ENCODE measurements around the gene ZNF652.
"Not testable (repeated sequence)": the region's sequence is repeated elsewhere in the genome, so short reads cannot be mapped to it uniquely, and the experiment has no call there.

Gene ZNF652

GRCh38 chr17:49280061-49280460, 82.0 kb downstream of the ZNF652 start:
- DNase-seq (ENCODE audit: low read depth): no peak

DNA sequence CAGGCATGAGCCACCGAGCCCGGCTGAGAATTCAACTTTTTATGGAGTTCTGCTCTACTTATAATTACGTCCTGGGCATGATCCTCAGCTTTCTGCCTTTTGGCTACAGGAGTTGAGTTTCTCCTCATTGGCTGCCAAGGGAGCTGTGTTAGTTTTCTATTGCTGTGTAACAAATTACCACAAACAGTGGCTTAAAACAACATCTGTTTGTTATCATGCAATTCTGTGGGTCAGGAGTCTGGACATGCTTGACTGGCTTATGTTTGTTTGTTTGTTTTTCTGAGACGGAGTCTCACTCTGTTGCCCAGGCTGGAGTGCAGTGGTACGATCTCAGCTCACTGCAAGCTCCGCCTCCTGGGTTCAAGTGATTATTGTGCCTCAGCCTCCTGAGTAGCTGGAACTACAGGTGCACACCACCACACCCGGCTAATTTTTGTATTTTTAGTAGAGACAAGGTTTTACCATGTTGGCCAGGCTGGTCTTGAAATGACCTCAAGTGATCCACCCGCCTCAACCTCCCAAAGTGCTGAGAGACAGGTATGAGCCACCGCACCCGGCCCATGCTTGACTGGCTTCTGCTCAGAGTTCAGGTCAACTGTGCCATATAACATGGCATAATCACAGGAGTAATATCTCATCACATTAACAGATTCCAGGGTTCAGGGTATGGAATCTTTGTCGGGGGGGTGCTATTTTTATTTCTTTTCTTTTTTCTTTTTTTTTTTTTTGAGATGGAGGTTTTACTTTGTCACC, 82.6 kb downstream of the ZNF652 start:
- H3K9ac ChIP-seq (ENCODE audit: low read length); H3K27me3 ChIP-seq (replicated peaks; ENCODE audit: control insufficient read depth, insufficient read depth, low read length); H3K4me1 ChIP-seq (ENCODE audit: control insufficient read depth, insufficient read depth, low read length); H3K4me3 ChIP-seq (ENCODE audit: low read length); H3K9me3 ChIP-seq (ENCODE audit: control insufficient read depth, low read length); H3K36me3 ChIP-seq (ENCODE audit: control insufficient read depth, insufficient read depth, low read length, severe bottlenecking): not testable (repeated sequence)
- DNase-seq (ENCODE audit: low read depth): peak; percentile 31

More at GRCh38 chr17:49280061-49280460, 82.0 kb downstream of the ZNF652 start:
- no peaks in the 10 kb centered on the region for H3K4me1 ChIP-seq (ENCODE audit: control insufficient read depth, insufficient read depth, low read length)
- H3K27me3 ChIP-seq (replicated peaks; ENCODE audit: control insufficient read depth, insufficient read depth, low read length): peaks cover 2% of the 10 kb centered on the region
- no peak overlapping the region for H3K9ac ChIP-seq (ENCODE audit: low read length)
- no peaks in the 10 kb centered on the region for H3K36me3 ChIP-seq (ENCODE audit: control insufficient read depth, insufficient read depth, low read length, severe bottlenecking)
- H3K4me3 ChIP-seq (ENCODE audit: low read length): no peak overlapping the region
- peaks cover 7% of the 10 kb centered on the region for H3K9me3 ChIP-seq (ENCODE audit: control insufficient read depth, low read length)

- Histone ChIP-seq H3K9ac (ENCODE audit: low read length) (no peak overlapping the region), H3K36me3 (ENCODE audit: control insufficient read depth, insufficient read depth, low read length, severe bottlenecking) (no peaks in the 10 kb centered on the region)
- DNase-seq (ENCODE audit: low read depth): no peak
Observed at GRCh38 chr17:49278076-49278475, 84.0 kb downstream of the ZNF652 start.

GRCh38 chr17:49277638-49278037, 84.4 kb downstream of the ZNF652 start:
- Histone ChIP-seq H3K27me3 (replicated peaks; ENCODE audit: control insufficient read depth, insufficient read depth, low read length) (peaks cover 2% of the 10 kb centered on the region), H3K4me1 (ENCODE audit: control insufficient read depth, insufficient read depth, low read length) (no peaks in the 10 kb centered on the region), H3K36me3 (ENCODE audit: control insufficient read depth, insufficient read depth, low read length, severe bottlenecking) (no peaks in the 10 kb centered on the region), H3K9ac (ENCODE audit: low read length) (no peak overlapping the region), H3K4me3 (ENCODE audit: low read length) (no peak overlapping the region), H3K9me3 (ENCODE audit: control insufficient read depth, low read length) (peaks cover 7% of the 10 kb centered on the region)
- DNase-seq (ENCODE audit: low read depth): no peak

More at GRCh38 chr17:49278076-49278475, 84.0 kb downstream of the ZNF652 start:
- H3K4me3 ChIP-seq (ENCODE audit: low read length): no peak overlapping the region
- peaks cover 7% of the 10 kb centered on the region for H3K9me3 ChIP-seq (ENCODE audit: control insufficient read depth, low read length)
- peaks cover 2% of the 10 kb centered on the region for H3K27me3 ChIP-seq (replicated peaks; ENCODE audit: control insufficient read depth, insufficient read depth, low read length)
- H3K4me1 ChIP-seq (ENCODE audit: control insufficient read depth, insufficient read depth, low read length): no peaks in the 10 kb centered on the region

DNA sequence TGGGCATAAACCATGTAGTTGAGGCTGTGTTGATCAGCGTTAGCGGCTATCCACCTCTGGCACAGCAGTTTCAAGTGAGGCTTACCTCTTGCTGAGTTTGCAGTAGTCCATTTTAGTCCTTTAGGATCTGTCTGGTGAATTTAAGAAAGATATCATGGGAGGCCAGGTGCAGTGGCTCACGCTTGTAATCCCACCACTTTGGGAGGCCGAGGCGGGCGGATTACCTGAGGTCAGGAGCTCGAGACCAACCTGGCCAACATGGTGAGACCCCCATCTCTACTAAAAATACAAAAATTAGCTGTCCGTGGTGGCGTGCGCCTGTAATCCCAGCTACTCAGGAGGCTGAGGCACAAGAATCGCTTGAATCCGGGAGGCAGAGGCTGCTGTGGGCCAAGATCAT, 86.1 kb downstream of the ZNF652 start:
- H3K9ac ChIP-seq (ENCODE audit: low read length); DNase-seq (ENCODE audit: low read depth); H3K4me1 ChIP-seq (ENCODE audit: control insufficient read depth, insufficient read depth, low read length); H3K27me3 ChIP-seq (replicated peaks; ENCODE audit: control insufficient read depth, insufficient read depth, low read length); H3K9me3 ChIP-seq (ENCODE audit: control insufficient read depth, low read length); H3K4me3 ChIP-seq (ENCODE audit: low read length); H3K36me3 ChIP-seq (ENCODE audit: control insufficient read depth, insufficient read depth, low read length, severe bottlenecking): not testable (repeated sequence)

DNA sequence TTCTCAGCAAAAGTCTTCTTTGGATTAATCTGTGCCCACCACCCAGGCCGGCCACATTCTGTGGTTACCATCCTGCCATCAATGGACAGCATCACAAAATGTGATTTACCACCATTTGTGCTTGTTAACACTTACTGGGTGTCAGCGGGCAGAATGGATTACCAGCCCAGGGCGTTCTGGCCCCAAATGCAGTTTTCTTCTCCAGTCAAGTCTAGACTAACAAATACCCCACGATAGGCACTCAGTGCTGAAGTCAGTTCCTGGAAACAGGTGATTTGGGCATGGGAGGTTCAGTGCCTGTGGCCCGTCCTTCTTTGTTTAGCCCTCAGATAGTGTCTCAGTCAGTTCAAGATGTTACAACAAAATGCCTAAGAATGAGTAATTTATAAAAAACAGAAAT, 92.7 kb downstream of the ZNF652 start:
- H3K9me3 ChIP-seq (ENCODE audit: control insufficient read depth, low read length): no peaks in the 10 kb centered on the region
- no peaks in the 10 kb centered on the region for H3K4me1 ChIP-seq (ENCODE audit: control insufficient read depth, insufficient read depth, low read length)
- H3K4me3 ChIP-seq (ENCODE audit: low read length): no peak overlapping the region
- no peak overlapping the region for H3K9ac ChIP-seq (ENCODE audit: low read length)
- peaks cover 4% of the 10 kb centered on the region for H3K27me3 ChIP-seq (replicated peaks; ENCODE audit: control insufficient read depth, insufficient read depth, low read length)
- no peak for DNase-seq (ENCODE audit: low read depth)
- no peaks in the 10 kb centered on the region for H3K36me3 ChIP-seq (ENCODE audit: control insufficient read depth, insufficient read depth, low read length, severe bottlenecking)

DNA sequence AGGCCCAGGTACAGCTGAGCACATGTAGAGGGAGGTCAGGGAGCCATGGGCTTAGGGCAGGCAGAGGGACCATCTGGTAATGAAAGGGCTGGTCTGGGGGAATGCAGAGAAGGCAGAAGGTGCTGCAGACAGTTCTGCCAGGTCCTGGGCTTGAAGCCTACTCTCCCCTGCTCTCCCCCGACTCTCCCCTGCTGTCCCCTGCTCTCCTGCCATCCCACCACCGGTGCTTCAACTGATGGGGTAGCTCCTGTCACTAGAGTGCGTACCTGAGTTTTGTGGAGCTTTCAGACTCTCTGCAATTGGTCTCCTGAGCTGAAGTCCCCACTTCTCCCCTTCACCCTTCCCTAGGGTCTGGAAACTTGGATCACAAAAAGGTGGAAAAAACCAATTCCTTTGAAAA, 94.1 kb downstream of the ZNF652 start:
- Histone ChIP-seq H3K36me3 (ENCODE audit: control insufficient read depth, insufficient read depth, low read length, severe bottlenecking) (no peaks in the 10 kb centered on the region), H3K27me3 (replicated peaks; ENCODE audit: control insufficient read depth, insufficient read depth, low read length) (peaks cover 4% of the 10 kb centered on the region), H3K4me1 (ENCODE audit: control insufficient read depth, insufficient read depth, low read length) (no peaks in the 10 kb centered on the region), H3K4me3 (ENCODE audit: low read length) (no peak overlapping the region), H3K9ac (ENCODE audit: low read length) (no peak overlapping the region), H3K9me3 (ENCODE audit: control insufficient read depth, low read length) (no peaks in the 10 kb centered on the region)
- DNase-seq (ENCODE audit: low read depth): no peak

DNA sequence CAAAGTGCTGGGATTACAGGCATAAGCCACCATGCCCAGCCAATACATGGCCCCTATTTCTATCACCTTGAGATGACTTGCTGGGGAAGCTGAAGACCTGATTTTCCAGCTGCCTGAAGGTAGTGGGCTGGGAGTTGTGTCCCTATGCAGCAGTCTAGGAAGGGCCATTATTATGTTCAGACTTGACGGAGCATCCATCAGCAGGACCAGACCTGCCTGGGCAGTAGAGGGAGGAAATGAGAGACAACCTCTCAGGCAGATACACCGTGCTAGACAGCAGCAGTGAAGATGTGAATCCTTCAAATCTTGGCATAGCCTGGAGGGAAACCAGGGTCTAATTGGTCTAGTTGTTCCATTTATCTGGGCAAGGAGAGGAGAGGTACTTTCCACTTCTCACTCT, 95.8 kb downstream of the ZNF652 start:
- Histone ChIP-seq H3K9ac (ENCODE audit: low read length) (no peak overlapping the region), H3K4me1 (ENCODE audit: control insufficient read depth, insufficient read depth, low read length) (no peaks in the 10 kb centered on the region), H3K9me3 (ENCODE audit: control insufficient read depth, low read length) (no peaks in the 10 kb centered on the region), H3K36me3 (ENCODE audit: control insufficient read depth, insufficient read depth, low read length, severe bottlenecking) (no peaks in the 10 kb centered on the region), H3K4me3 (ENCODE audit: low read length) (no peak overlapping the region), H3K27me3 (replicated peaks; ENCODE audit: control insufficient read depth, insufficient read depth, low read length) (peaks cover 4% of the 10 kb centered on the region)
- DNase-seq (ENCODE audit: low read depth): no peak

DNA sequence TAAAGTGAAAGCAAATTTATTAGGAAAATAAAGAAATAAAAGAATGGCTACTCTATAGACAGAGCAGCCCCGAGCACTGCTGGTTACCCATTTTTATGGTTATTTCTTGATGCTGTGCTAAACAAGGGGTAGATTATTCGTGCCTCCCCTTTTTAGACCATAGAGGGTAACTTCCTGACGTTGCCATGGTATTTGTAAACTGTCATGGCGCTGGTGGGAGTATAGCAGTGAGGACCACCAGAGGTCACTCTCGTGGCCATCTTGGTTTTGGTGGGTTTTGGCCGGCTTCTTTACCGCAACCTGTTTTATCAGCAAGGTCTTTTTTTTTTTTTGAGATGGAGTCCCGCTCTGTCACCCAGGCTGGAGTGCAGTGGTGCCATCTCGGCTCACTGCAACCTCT, 100.5 kb downstream of the ZNF652 start:
- H3K9ac ChIP-seq (ENCODE audit: low read length); H3K27me3 ChIP-seq (replicated peaks; ENCODE audit: control insufficient read depth, insufficient read depth, low read length); DNase-seq (ENCODE audit: low read depth); H3K4me3 ChIP-seq (ENCODE audit: low read length); H3K9me3 ChIP-seq (ENCODE audit: control insufficient read depth, low read length); H3K4me1 ChIP-seq (ENCODE audit: control insufficient read depth, insufficient read depth, low read length); H3K36me3 ChIP-seq (ENCODE audit: control insufficient read depth, insufficient read depth, low read length, severe bottlenecking): not testable (repeated sequence)

DNA sequence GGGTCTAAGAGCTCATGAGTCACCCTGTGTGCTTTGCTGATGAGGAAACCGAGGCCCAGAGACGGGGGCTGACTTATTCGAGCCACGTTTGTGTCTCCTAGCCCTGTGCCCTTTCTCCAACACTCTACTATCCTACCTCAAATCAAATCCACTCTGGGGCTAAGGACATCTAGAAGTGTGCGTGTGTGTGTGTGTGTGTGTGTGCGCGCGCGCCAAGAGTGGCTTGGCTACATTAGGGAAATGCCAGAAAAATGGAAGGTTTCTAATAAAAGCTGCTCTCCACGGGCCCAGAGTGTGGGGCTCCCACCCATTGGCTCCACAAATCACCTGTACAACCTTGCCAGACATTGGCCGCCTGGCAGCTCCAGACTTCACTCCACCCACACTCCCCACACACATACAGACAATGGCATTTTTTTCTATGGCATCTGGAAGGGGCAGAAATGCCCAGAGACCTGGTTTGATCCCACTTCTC, 101.2 kb downstream of the ZNF652 start:
- peaks cover 9% of the 10 kb centered on the region for H3K4me1 ChIP-seq (ENCODE audit: control insufficient read depth, insufficient read depth, low read length)
- H3K27me3 ChIP-seq (replicated peaks; ENCODE audit: control insufficient read depth, insufficient read depth, low read length): no peaks in the 10 kb centered on the region
- no peaks in the 10 kb centered on the region for H3K9me3 ChIP-seq (ENCODE audit: control insufficient read depth, low read length)
- peak; percentile 92 for DNase-seq (ENCODE audit: low read depth)
- H3K36me3 ChIP-seq (ENCODE audit: control insufficient read depth, insufficient read depth, low read length, severe bottlenecking): no peaks in the 10 kb centered on the region
- H3K4me3 ChIP-seq (ENCODE audit: low read length): peak overlapping the region; percentile 82
- H3K9ac ChIP-seq (ENCODE audit: low read length): peak overlapping the region; percentile 87

- Histone ChIP-seq H3K4me1 (ENCODE audit: control insufficient read depth, insufficient read depth, low read length) (peaks cover 9% of the 10 kb centered on the region), H3K9me3 (ENCODE audit: control insufficient read depth, low read length) (no peaks in the 10 kb centered on the region), H3K9ac (ENCODE audit: low read length) (peak overlapping the region; percentile 87), H3K36me3 (ENCODE audit: control insufficient read depth, insufficient read depth, low read length, severe bottlenecking) (no peaks in the 10 kb centered on the region), H3K27me3 (replicated peaks; ENCODE audit: control insufficient read depth, insufficient read depth, low read length) (no peaks in the 10 kb centered on the region), H3K4me3 (ENCODE audit: low read length) (peak overlapping the region; percentile 82)
- DNase-seq (ENCODE audit: low read depth): peak; percentile 81
Observed at GRCh38 chr17:49260011-49260816, 101.8 kb downstream of the ZNF652 start.

All from adipocyte (in vitro differentiated cells).